ENCODE data around the gene MYADM.

Gene MYADM

DNA sequence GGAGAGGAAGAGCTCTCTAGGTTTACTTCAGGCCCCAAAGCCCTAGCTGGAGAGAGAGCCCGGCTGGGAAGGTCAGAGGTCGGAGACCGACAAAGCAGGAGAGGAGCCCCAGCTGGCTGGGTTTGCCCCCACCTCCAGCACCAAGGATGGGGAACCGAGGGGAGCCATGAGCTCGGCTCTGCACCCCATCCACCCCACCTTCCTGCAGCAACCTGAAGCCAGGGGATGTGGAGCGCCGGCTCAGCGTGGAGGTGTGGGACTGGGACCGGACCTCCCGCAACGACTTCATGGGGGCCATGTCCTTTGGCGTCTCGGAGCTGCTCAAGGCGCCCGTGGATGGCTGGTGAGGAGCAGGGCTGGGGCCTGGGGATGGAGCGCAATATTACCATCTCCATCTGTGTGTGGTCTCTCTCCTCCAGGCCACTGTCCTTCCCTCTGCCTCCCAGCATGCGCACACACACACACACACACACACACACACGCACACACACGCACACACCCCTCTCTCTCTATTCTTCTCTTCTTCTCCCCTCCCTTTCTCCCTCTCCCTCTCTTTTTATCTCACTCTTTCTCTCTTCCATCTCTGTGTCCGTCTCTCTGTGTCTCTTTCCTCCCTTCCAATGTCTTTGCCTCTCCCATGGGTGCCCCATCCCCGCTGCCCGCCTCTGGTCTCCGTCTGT lies 24.8 kb downstream of the MYADM start:
- no peak for DNase-seq

DNA sequence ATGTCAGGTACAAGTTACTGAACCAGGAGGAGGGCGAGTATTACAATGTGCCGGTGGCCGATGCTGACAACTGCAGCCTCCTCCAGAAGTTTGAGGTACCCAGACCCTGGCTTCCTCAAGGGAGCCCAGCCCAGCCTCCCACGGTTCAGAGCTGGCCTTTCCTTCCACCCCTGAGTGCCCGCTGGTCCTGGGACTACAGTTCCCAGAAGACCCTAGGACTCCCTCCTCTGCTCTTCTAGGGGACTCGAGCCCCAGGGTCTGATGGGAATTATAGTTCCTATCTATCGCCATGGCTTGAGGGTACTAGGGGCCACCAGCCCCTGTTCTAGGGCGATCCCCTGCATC lies 25.3 kb downstream of the MYADM start:
- DNase-seq: no peak

GRCh38 chr19:53894707-53895106 lies 27.0 kb downstream of the MYADM start:
- DNase-seq: no peak

GRCh38 chr19:53896682-53897081 lies 29.0 kb downstream of the MYADM start:
- DNase-seq: no peak

DNA sequence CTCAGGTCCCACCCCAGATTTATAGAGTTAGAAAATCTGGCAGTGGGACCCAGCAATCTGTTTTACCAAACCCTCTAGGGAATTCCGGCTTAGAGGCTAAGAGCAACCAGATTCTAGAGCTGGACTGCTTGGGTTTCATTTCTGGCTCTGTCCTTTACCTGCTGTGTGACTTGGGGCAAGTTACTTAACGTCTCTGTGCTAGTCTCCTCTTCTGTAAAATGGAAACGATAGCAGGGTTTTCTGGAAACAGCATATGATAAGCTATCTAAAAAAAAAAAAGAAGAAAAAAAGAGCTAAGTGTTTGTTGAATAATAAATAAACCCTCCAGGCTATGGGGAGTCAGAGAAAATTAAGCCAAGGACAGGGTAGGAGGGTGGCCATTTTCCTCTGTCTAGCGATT lies 29.8 kb downstream of the MYADM start:
- no peak for DNase-seq

DNA sequence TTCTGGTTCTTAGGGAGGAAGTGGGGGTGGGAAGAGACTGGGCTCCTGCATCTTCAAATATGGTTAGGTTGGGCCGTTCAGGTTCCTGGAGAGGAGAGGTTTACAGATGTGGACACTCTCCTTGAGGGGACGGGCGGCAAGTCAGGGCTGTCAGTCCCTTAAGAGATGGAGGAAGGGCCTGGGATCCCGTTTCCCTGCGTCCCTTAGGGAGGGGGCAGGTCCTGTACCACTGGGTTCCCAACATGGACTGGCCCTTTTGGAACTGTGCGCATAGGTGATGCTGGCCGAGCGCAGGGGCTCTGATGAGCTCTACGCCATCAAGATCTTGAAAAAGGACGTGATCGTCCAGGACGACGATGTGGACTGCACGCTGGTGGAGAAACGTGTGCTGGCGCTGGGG lies 30.5 kb downstream of the MYADM start:
- no peak for DNase-seq

DNA sequence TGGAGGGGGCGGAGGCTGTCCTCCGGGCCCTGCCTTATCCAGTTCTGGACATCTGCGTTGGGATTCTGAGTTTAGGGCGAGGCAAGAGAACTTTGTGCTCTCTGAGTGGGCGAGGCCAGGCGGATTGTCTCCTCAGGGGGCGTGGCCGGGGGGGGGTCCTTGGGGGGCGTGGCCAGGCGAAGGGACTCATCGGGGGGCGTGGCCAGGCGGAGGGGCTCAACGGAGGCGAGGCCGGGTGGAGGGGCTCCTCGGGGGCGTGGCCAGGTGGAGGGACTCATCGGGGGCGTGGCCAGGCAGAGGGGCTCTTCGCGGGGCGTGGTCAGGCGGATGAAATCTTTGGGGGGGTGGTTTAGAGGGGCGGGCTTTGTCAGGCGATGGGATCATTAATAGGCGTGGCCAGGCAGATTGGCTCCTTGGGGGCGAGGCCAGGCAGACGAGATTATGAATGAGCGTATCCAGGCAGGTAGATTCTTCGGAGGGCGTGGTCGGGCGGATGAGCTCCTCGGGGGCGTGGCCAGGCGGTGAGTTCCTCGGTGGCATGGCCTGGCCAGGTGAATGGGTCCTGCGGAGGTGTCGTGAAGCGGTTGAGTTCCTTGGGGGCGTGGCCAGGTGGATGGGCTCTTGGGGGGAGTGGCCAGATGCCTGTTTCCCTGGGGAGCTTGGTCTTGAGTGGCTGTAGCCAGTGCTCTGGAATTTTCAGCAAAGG lies 31.1 kb downstream of the MYADM start:
- no peak for DNase-seq

- DNase-seq: no peak
Measured at GRCh38 chr19:53900191-53900860, 32.6 kb downstream of the MYADM start.

GRCh38 chr19:53903055-53903680 lies 35.5 kb downstream of the MYADM start:
- no peak for DNase-seq

DNA sequence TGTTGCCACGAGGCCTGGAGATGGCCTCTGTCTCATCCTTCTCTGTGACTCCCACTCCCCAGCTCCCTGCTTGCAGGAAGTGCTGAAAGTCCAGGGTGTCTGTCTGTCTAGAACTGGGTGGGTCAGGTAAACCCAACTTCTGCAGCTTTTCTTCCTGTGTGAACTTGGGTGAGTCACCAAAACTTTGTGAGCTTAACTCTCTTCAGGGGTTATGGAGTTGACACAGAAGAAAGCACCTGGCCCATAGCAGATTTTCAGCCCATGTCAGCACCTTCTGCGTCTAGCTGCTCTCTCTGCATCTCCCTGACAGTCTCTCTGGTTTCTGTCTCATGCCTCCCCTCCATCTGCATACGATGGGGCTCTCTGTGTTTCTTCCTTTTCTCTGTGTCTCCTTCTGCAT lies 37.2 kb downstream of the MYADM start:
- no peak for DNase-seq

GRCh38 chr19:53905787-53906186 lies 38.1 kb downstream of the MYADM start:
- DNase-seq: no peak

- no peak for DNase-seq
Measured at GRCh38 chr19:53906211-53907192, 38.8 kb downstream of the MYADM start.

DNA sequence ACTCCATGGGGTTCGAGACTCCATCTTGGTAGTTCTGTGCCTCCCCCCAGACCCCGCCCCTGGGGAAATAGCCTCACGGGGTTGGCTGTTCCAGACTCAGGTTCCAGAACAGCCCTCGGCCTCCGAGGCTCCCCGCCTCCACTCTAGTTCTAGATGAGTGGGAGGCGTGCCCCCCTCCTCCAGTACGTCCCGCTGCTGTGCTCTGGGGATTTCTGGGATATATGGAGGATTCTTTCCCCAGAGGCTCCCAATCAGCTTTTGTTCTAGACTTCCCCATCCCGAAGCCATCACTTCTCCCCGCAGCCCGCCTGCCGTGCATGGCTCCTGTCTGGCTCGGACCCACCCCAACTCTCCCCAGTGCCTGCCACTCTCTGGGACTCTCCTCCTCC lies 39.5 kb downstream of the MYADM start:
- DNase-seq: no peak

DNA sequence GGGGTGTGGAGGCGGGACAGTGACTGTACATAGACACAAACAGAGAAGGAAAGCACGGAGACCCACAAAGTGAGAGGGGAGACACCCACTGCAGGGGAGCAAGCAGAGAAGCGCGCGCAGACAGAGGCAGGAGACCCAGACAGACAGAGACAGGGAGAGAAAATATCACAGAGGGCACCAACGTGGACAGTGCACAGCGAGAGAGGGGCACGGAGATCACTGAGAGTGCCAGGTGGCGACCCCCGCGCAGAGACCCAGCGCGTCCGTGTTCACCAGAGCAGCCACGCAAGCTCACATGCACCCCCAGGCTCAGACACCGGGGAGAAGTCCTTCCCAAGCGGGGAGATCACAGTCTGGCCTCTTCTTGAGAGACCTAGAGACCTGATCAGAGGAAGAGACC lies 40.0 kb downstream of the MYADM start:
- no peak for DNase-seq

DNA sequence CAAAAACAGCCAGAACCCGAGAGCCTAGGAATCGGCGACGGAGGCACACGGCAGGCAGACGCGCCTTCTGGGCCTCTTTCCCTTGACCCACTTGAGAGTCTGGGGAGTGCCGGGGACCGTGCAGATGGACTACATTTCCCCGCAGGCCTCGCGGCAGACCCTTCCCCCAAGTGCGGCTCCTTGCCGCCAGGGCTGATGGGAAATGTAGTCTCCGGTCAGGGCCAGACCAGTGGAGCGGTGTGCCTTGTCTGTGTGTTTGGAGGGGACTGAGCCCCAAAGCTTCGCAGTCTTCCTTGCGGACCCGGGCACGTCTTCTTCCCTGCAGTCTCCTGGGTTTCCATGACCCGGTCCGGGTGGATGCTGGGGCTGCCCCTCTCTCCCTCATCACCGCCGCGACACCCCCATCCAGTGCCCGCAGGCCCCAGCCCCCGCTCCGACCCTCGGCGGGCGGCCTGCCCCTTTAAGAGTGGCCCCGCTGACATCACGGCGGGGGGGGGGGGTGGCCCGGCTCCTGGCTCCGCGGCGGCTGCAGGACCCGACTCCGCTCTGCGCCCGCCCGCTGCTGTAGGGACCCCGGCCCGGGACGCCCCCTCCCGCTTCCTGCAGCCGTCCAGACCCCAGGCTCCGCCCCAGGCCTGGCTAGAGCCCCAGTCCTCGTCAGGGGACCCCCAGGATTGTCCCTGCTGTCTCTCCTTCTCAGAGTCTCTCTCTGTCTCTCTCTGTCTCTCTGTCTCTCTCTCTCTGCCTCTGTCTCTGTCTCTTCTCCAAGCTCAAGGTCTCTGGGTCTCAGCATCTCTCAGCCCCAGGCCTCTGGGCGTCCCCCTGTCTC lies 40.6 kb downstream of the MYADM start:
- DNase-seq: no peak

DNA sequence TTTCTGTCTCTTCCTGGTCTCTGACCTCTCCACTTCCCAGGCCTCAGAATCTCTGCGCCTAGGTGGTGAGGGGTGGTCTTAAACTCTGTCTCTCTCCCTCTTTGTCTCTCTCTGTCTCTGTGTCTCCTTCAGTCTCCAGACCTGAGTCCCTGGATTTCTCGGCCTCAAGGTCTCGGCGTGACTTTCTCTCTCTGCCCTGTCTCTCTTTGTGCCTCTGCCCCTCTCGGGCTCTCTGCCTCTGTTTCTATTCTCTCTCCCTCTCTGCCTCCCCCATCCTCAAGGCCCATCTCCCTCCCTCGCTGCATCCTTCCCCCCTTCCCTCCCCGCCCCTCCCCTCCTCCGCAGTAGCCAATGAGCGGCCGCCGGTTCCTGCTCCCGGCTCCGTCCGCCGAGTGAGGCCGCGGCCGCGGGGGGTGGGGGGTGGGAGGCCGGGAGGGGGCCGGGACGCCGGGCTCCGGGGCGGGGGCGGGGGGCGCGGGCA lies 41.3 kb downstream of the MYADM start, which contains the start of gene CACNG7:
TSS of gene CACNG7 (plus strand) at position 344 of the 481 bp plus-strand sequence. CDS start 3,554 bp downstream, outside the sequence.
- DNase-seq: no peak

GRCh38 chr19:53909471-53910169 lies 41.9 kb downstream of the MYADM start:
- DNase-seq: no peak

- DNase-seq: no peak
Measured at GRCh38 chr19:53910170-53910518, 42.5 kb downstream of the MYADM start.

- DNase-seq: no peak
Measured at GRCh38 chr19:53912653-53913052, 45.0 kb downstream of the MYADM start.

GRCh38 chr19:53915000-53915399 lies 47.3 kb downstream of the MYADM start:
- no peak for DNase-seq

DNA sequence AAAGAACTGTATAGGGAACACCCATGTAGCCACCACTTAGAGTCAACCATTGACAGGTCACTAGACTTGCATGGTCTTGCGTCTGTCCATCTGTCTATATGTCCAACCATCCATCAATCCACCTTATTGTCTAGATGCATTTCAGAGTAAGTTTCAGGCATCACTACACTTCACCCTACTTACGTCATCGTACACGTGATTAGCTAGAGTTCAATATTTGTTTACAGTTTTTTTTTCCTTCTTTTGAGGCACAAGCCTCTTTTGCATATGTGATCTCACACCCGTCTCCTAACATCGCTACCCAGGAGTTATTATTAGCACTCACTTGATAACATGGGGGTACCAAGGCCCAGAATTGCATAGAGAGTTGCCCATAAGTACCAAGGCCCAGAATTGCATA lies 48.3 kb downstream of the MYADM start:
- DNase-seq: no peak
